PFSK-1 (cell line): ENCODE data around the gene MTX1.

ENCODE experiments used
- FOXP2 ChIP-seq: optimal IDR thresholded peaks from 2 replicates; pipeline ENCODE3; 2011; ENCODE audit warnings: borderline replicate concordance, control low read depth, inconsistent platforms; ENCODE audit not compliant: insufficient read depth; ENCODE audit errors: extremely low read length, extremely low read depth
- POLR2AphosphoS5 ChIP-seq: IDR thresholded peaks from 2 replicates; pipeline ENCODE4 v1.6.1; 2012; ENCODE audit warnings: low read depth, mild to moderate bottlenecking, control low read depth, low read length, moderate library complexity
- SIN3A ChIP-seq: IDR thresholded peaks from 2 replicates; pipeline ENCODE4 v1.6.1; 2012; ENCODE audit warnings: mild to moderate bottlenecking, low read length, moderate library complexity, borderline replicate concordance; ENCODE audit not compliant: insufficient read depth
- TAF1 ChIP-seq: IDR thresholded peaks from 2 replicates; pipeline ENCODE4 v1.6.1; 2012; ENCODE audit warnings: low read length, control low read depth, borderline replicate concordance; ENCODE audit not compliant: insufficient read depth
- TF ChIP-seq, protein P1 (sequence below), 2 experiments: IDR thresholded peaks; 2 replicates each; pipeline versions ENCODE4 v1.6.1 to v1.8.0; 2011 to 2012; ENCODE audit warnings: low read depth in 2 of 2, low read length in 2 of 2, control low read depth in 1 of 2, inconsistent platforms in 1 of 2, mild to moderate bottlenecking in 1 of 2, moderate library complexity in 1 of 2; ENCODE audit not compliant: insufficient read depth in 1 of 2

The MTX1 gene

DNA sequence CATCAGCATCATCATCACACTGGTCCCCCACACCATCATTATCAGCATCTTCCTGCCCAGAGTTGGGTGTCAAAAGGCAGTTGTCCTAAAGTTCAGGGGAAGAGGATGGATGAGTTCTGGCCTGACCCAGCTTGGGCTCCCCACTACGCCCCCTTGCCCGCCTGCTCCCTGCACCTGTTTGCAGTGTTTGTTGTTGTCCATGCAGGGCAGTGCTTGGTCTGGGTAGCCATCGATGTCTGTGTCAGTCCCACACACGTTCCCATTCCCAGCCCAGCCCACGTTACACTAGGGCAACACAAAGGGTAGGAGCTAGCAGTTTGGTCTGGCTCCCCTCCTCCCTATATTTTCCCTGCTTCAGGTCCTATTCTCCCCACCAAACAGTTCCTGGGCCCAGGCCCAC, 7.6 kb upstream of the MTX1 start:
- TF ChIP-seq, protein P1, sequence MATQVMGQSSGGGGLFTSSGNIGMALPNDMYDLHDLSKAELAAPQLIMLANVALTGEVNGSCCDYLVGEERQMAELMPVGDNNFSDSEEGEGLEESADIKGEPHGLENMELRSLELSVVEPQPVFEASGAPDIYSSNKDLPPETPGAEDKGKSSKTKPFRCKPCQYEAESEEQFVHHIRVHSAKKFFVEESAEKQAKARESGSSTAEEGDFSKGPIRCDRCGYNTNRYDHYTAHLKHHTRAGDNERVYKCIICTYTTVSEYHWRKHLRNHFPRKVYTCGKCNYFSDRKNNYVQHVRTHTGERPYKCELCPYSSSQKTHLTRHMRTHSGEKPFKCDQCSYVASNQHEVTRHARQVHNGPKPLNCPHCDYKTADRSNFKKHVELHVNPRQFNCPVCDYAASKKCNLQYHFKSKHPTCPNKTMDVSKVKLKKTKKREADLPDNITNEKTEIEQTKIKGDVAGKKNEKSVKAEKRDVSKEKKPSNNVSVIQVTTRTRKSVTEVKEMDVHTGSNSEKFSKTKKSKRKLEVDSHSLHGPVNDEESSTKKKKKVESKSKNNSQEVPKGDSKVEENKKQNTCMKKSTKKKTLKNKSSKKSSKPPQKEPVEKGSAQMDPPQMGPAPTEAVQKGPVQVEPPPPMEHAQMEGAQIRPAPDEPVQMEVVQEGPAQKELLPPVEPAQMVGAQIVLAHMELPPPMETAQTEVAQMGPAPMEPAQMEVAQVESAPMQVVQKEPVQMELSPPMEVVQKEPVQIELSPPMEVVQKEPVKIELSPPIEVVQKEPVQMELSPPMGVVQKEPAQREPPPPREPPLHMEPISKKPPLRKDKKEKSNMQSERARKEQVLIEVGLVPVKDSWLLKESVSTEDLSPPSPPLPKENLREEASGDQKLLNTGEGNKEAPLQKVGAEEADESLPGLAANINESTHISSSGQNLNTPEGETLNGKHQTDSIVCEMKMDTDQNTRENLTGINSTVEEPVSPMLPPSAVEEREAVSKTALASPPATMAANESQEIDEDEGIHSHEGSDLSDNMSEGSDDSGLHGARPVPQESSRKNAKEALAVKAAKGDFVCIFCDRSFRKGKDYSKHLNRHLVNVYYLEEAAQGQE (IDR thresholded peaks at IDR 0.05; ENCODE audit: insufficient read depth in 1 of 2, low read depth in 2 of 2, low read length in 2 of 2): no peak
- no peak for TF ChIP-seq SIN3A
- TF ChIP-seq FOXP2: no peak
- no peak for TF ChIP-seq POLR2AphosphoS5

DNA sequence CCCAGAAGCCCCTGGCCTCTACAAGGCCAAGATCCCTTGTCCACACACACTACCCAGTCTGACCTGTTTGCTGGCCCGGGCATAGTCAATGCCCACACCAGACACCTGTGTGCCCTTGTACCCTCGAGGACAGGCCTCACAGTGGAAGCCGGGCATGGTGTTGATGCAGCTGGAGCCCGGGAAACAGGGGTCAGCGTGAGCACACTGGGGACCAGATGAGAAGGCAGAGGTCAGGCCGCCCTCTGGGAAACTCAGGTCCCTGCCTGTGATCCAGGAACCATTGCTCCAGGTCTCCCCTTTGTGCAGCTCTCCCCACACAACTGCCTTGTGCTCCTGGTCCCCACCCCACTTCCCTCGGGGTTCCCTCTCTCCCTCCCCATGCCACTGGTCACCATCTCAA, 6.3 kb upstream of the MTX1 start:
- TF ChIP-seq POLR2AphosphoS5 (no peak), FOXP2 (no peak), TAF1 (no peak), SIN3A (no peak)
- TF ChIP-seq, protein P1 (IDR thresholded peaks at IDR 0.05; ENCODE audit: insufficient read depth in 1 of 2, low read depth in 2 of 2, low read length in 2 of 2): no peak

DNA sequence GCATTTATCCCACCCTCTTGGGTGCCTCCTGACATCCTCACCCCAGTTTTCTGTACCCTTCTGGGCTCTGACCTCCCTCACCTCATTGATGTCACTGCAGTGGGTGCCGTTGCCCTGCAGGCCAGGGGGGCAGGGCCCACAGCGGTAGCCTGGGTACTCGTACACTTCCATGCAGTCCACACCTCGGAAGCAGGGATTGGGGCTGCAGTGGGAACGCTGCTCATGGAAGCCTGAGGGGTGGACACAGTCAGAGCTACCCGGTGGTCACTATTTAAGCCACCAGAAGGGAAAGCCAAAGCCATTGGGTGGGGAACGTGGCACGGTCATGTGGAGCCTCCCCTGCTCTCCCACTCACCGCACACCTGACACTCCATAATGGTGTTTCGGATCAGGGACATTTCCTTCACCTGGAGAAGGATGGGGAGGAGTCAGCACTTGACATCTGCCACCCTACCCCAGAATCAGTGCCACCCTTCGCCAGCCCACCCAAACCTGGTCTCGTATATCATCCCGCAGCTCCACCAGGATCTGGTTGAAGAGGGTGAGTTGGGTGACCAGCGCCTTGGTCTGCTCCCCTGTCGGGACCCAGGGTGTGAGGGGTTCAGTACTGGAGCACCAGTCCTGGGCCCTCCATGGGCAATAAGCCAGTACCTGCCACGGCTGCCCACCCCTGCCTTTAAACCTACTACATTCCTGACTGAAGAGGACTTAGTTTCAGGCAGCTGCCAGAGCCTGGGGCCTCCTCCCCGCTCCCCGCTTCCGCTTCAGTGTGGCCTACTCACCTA, 5.6 kb upstream of the MTX1 start:
- TF ChIP-seq TAF1 (no peak), FOXP2 (no peak), POLR2AphosphoS5 (no peak), SIN3A (no peak)
- TF ChIP-seq, protein P1 (IDR thresholded peaks at IDR 0.05; ENCODE audit: insufficient read depth in 1 of 2, low read depth in 2 of 2, low read length in 2 of 2): no peak

DNA sequence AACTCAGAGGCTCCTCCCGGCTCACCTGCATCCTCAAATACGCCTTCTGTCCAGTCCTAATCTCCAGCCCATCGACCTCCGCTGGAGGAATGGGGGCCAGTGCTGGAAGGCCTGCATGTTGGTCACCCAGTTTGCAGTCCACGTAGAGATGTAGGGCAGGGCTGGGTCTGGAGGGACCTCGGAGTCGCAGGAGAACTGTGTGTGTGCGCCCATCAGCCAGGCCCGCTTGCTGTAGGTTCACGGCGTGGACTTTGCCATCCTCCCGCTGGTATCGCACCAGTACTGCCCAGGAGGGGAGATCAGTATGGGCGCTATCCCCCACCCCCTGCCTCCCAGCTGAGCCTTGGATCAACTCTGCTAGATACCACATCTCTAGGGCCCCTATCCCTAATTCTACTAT, 3.5 kb upstream of the MTX1 start:
- TF ChIP-seq, protein P1 (IDR thresholded peaks at IDR 0.05; ENCODE audit: insufficient read depth in 1 of 2, low read depth in 2 of 2, low read length in 2 of 2): no peak

DNA sequence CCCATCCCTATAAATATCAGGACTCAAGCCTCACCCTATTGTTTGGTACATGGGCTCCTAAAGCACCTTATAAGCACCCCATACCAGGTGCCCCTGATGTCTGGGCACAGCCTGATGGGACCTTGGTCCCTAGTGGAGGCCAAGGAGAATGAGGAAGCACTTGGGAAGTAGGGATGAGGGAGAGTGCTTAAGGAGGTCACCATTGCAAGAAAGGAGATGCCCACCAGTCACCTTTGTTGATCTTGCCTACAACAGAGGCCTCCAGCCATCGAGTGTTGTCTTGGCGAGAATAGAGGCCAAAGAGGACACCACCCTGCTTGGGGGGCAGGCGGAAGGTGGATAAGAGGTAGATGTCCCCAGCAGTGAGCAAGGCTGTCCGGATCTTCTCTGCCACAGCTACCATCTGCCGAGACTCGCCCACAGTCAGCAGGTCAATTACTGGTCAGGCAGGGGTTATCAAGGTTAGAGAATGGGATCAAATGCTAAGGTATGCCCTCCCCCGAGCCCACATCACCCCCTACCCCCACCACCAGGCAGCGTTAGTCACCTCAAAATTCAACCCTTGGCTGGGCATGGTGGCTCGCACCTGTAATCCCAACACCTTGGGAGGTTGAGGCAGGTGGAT, 2.4 kb upstream of the MTX1 start:
- no peak for TF ChIP-seq SIN3A
- TF ChIP-seq, protein P1 (IDR thresholded peaks at IDR 0.05; ENCODE audit: insufficient read depth in 1 of 2, low read depth in 2 of 2, low read length in 2 of 2): no peak
- TF ChIP-seq FOXP2: no peak
- no peak for TF ChIP-seq TAF1
- no peak for TF ChIP-seq POLR2AphosphoS5
